ENCODE data around the gene CASKIN1.

The CASKIN1 gene

GRCh38 chr16:2186064-2186463 lies 10.3 kb downstream of the CASKIN1 start:
- TF ChIP-seq SIN3A (IDR thresholded peaks at IDR 0.05; ENCODE audit: borderline replicate concordance, insufficient read depth, low read length) (no peak), POLR2AphosphoS5 (IDR thresholded peaks at IDR 0.05; ENCODE audit: low read depth, low read length) (no peak), TAF1 (IDR thresholded peaks at IDR 0.05; ENCODE audit: borderline replicate concordance, insufficient read depth, low read length) (no peak), FOXP2 (optimal IDR thresholded peaks at IDR 0.05; ENCODE audit: borderline replicate concordance, extremely low read depth, extremely low read length, insufficient read depth) (no peak)
- TF ChIP-seq, protein P1, sequence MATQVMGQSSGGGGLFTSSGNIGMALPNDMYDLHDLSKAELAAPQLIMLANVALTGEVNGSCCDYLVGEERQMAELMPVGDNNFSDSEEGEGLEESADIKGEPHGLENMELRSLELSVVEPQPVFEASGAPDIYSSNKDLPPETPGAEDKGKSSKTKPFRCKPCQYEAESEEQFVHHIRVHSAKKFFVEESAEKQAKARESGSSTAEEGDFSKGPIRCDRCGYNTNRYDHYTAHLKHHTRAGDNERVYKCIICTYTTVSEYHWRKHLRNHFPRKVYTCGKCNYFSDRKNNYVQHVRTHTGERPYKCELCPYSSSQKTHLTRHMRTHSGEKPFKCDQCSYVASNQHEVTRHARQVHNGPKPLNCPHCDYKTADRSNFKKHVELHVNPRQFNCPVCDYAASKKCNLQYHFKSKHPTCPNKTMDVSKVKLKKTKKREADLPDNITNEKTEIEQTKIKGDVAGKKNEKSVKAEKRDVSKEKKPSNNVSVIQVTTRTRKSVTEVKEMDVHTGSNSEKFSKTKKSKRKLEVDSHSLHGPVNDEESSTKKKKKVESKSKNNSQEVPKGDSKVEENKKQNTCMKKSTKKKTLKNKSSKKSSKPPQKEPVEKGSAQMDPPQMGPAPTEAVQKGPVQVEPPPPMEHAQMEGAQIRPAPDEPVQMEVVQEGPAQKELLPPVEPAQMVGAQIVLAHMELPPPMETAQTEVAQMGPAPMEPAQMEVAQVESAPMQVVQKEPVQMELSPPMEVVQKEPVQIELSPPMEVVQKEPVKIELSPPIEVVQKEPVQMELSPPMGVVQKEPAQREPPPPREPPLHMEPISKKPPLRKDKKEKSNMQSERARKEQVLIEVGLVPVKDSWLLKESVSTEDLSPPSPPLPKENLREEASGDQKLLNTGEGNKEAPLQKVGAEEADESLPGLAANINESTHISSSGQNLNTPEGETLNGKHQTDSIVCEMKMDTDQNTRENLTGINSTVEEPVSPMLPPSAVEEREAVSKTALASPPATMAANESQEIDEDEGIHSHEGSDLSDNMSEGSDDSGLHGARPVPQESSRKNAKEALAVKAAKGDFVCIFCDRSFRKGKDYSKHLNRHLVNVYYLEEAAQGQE (IDR thresholded peaks at IDR 0.05; ENCODE audit: insufficient read depth in 1 of 2, low read depth in 2 of 2, low read length in 2 of 2): no peak

DNA sequence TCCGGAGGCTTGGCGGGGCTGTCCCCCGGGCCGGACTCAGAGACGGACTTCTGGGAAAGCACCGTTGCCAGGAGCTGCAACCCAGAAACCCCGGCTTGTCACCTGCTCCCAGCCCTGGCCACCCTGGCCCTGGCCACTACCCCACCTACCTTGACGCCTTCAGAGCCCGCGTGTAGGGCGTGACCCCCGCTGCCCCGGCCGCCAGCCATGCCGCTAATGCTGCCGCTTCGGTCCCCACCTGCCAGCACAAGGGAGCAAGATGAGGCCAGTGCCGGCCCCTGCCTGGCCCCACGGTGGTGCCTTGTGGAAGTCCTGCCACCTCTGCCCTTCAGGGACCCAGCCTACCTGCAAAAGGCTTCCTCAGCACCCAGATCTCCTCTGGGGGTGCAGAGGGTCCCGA lies 11.4 kb downstream of the CASKIN1 start:
- TF ChIP-seq TAF1 (IDR thresholded peaks at IDR 0.05; ENCODE audit: borderline replicate concordance, insufficient read depth, low read length) (no peak), FOXP2 (optimal IDR thresholded peaks at IDR 0.05; ENCODE audit: borderline replicate concordance, extremely low read depth, extremely low read length, insufficient read depth) (no peak), POLR2AphosphoS5 (IDR thresholded peaks at IDR 0.05; ENCODE audit: low read depth, low read length) (no peak), SIN3A (IDR thresholded peaks at IDR 0.05; ENCODE audit: borderline replicate concordance, insufficient read depth, low read length) (no peak)
- TF ChIP-seq, protein P1 (IDR thresholded peaks at IDR 0.05; ENCODE audit: insufficient read depth in 1 of 2, low read depth in 2 of 2, low read length in 2 of 2): no peak

DNA sequence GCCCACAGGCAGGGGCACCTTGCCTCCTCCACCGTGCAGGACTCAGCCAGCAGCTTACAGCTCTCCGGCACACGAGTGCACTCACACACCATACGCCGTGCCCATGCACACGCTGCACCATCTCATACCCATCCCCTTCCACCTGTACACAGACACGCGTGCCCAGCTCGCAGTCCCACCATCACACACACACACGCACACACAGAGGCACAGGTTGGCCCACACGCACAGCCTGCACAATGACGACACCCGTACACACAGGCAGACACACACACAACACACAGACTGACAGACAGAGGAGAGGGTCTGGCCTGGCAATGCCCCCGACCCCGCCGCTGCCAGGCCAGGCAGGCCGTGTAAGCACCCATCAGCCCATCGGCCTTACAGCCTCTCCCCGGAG lies 12.1 kb downstream of the CASKIN1 start:
- TF ChIP-seq, protein P1 (IDR thresholded peaks at IDR 0.05; ENCODE audit: insufficient read depth in 1 of 2, low read depth in 2 of 2, low read length in 2 of 2): no peak
- TF ChIP-seq POLR2AphosphoS5 (IDR thresholded peaks at IDR 0.05; ENCODE audit: low read depth, low read length) (no peak), FOXP2 (optimal IDR thresholded peaks at IDR 0.05; ENCODE audit: borderline replicate concordance, extremely low read depth, extremely low read length, insufficient read depth) (no peak), SIN3A (IDR thresholded peaks at IDR 0.05; ENCODE audit: borderline replicate concordance, insufficient read depth, low read length) (no peak), TAF1 (IDR thresholded peaks at IDR 0.05; ENCODE audit: borderline replicate concordance, insufficient read depth, low read length) (no peak)

- TF ChIP-seq, protein P1 (IDR thresholded peaks at IDR 0.05; ENCODE audit: insufficient read depth in 1 of 2, low read depth in 2 of 2, low read length in 2 of 2): no peak
- TF ChIP-seq SIN3A (IDR thresholded peaks at IDR 0.05; ENCODE audit: borderline replicate concordance, insufficient read depth, low read length): no peak
Measured at GRCh38 chr16:2183671-2184070, 12.7 kb downstream of the CASKIN1 start.

- TF ChIP-seq TAF1 (IDR thresholded peaks at IDR 0.05; ENCODE audit: borderline replicate concordance, insufficient read depth, low read length) (no peak), FOXP2 (optimal IDR thresholded peaks at IDR 0.05; ENCODE audit: borderline replicate concordance, extremely low read depth, extremely low read length, insufficient read depth) (no peak), SIN3A (IDR thresholded peaks at IDR 0.05; ENCODE audit: borderline replicate concordance, insufficient read depth, low read length) (no peak), POLR2AphosphoS5 (IDR thresholded peaks at IDR 0.05; ENCODE audit: low read depth, low read length) (no peak)
- TF ChIP-seq, protein P1 (IDR thresholded peaks at IDR 0.05; ENCODE audit: insufficient read depth in 1 of 2, low read depth in 2 of 2, low read length in 2 of 2): no peak
Measured at GRCh38 chr16:2181952-2182351, 14.5 kb downstream of the CASKIN1 start.

Data from PFSK-1 (cell line).